A673 (cell line): ENCODE results near the gene OR8B8.

Source experiments
- EZH2 ChIP-seq: fragments of 200-600 bp; sonication (generic); IDR thresholded peaks from 2 replicates; pipeline ENCODE4 v1.6.1; 2017; ENCODE audit warnings: borderline replicate concordance, low read depth, mild to moderate bottlenecking, mixed read lengths, antibody characterized with exemption, low read length; ENCODE audit not compliant: poor library complexity, severe bottlenecking
- TF ChIP-seq, protein P1 (sequence below): fragments of 300-800, 200-600 bp; sonication (generic); conservative IDR thresholded peaks from 2 replicates; pipeline ENCODE4 v1.5.1; 2017; ENCODE audit warnings: low read depth, mild to moderate bottlenecking, antibody characterized with exemption, low read length, moderate library complexity, mixed read lengths

DNA sequence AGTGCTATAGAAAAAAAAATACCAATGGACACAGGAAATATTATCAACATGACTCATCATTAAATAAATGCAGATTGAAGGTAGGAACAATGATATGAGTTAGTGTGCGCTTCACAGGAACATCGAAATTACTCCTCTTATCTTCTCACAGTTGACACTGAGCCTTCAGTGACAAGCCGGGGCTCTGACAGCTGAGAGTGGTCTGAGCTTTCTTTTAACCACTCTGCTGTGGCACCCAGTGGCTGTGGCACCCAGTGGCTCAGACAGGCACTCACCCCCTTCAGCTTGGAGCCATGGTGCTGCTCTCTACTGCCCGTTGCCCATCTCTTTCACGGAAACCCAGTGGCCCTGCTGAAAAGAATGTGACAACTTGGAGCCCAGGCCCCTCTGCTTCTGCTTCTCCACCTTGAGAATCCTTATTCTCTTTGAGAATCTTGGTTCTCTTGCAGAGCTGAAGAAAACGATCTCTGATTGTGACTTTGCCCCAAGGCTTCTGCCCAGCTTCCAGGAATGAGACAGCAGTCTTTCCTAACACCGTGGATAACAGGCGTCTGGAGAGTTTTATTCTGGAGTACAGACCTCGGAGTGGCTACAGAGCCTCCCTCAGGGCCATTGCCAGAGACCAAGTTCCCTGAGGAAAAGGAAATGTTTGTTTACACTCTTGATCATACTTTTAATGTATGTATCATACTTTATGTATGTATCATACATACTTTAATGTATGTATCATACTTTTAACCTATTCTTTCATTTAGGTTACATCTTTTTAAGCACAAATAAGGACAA lies 37.1 kb upstream of the OR8B8 start:
- TF ChIP-seq, protein P1, sequence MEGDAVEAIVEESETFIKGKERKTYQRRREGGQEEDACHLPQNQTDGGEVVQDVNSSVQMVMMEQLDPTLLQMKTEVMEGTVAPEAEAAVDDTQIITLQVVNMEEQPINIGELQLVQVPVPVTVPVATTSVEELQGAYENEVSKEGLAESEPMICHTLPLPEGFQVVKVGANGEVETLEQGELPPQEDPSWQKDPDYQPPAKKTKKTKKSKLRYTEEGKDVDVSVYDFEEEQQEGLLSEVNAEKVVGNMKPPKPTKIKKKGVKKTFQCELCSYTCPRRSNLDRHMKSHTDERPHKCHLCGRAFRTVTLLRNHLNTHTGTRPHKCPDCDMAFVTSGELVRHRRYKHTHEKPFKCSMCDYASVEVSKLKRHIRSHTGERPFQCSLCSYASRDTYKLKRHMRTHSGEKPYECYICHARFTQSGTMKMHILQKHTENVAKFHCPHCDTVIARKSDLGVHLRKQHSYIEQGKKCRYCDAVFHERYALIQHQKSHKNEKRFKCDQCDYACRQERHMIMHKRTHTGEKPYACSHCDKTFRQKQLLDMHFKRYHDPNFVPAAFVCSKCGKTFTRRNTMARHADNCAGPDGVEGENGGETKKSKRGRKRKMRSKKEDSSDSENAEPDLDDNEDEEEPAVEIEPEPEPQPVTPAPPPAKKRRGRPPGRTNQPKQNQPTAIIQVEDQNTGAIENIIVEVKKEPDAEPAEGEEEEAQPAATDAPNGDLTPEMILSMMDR: 0 out of 2 replicates have a peak, but pooled peaks have one; percentile 9
- TF ChIP-seq EZH2: no peak
